Measurements from ENCODE around the gene C1orf167.

Gene C1orf167, protein sequence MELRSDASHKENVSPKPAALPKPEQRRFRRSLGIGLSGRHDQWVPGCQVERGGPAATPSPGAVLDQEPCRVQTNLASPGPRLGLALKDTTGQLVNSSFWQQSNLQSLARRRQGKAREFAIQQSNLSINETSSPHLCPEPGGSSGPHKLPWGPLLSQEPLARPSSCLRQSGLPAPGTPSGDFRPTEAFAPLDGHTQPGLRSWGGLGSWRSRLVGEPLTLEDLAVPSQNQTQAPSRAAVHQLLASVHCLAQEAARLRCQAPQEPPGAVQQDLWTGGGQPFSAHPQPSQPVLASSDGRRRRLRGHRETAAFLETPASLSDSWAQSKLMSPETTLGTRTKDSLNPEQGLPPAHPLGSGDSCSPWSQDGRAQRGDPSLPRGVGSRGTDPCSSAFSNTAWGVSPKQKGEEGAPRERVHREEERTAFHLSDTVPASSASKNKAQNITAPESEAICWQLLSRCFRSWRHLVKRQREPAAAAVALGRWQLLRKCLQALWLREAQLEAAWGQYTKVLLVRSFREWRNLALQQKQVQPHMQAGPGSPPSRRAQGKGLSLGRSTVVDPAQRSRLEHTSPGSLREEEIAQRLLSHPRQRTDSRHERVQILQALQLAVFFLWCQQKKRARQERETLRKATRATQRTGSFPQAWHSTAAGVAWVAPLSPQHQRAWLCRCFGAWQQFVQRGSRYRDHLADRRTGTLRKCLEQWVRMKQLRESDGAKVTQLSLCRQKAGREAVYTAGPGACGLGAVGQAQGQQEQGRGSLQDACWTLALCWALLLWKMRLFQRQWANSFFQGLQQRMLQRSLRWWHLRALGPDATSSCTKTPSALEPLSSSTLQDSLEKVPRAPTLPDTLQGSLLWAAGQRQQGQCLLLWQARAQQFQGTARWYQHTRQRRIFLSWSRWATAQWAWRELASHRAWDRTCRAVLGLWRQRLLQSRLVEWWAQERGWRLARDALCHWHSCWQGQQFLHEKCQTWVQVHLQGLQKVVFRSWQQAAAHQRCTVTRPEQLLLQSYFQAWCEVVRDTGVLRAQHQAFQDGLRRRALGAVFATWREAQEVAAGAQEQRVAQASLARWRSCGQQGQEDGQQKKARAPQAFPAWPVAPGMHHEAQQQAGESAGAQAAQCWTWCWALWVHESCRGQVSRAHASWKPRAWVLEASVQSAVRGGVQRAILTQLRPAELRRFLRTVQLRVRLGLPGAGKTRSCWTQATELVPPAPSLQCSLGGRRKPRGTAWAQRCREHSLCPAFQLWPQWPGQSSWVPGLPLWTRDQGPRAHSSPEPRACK (N-terminal part only)

DNA sequence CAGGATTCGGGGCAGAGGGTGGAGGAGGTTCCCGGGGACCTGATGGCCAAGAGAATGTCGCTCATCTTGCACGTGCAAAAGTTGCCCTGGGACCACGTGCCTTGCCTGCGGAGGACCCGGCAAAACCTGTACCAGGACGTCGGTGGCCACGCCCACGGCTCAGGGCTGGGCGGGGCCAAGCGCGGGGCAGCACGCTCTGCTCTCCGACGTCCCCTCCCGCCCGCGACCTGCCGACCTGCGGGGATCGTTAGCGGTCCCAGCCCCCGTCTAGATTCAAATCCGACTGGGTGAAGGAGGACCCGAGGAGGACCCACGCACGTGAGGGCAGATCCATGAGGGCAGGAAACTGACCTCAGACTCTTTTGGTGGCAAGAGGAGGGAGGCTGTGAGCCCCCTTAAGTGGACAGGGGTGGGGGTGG lies at the start of gene C1orf167:
TSS of gene C1orf167 (plus strand) at position 206 of the 419 bp plus-strand sequence. CDS start 2,208 bp downstream, outside the sequence.
- no peak for DNase-seq

DNA sequence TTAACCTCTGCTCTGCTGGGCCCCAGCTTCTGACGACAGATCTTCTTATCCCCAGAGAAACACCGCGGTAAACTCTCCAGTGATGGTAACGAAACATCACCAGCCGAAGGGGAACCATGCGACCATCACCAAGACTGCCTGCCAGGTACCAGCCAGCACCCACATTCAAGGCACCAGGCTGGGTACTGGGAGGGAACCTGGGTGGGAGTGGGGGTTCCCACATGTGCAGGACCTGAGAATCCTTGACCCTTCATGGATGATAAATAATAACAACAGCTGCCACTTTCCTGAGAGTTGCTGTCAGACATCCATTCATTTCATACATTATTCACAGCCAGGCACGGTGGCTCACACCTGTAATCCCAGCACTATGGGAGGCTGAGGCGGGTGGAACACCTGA lies 49.7 kb upstream of the C1orf167 start:
- DNase-seq: no peak

DNA sequence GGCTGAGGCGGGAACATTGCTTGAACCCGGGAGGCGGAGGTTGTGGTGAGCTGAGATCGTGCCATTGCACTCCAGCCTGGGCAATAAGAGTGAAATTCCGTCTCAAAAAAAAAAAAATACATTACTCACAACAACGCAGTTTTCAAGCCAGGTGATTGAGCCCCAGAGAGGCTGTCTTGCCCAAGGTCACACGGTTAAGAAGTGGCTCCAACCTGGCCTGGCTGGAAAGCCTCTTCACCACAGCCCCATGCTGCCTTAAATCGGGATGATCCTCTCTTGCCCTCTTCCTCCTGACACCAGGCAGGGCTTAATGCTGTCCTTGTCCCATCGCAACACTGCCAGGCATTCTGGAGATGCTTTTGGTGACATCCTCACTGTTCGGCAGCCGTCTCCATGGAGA lies 48.9 kb upstream of the C1orf167 start:
- no peak for DNase-seq

DNA sequence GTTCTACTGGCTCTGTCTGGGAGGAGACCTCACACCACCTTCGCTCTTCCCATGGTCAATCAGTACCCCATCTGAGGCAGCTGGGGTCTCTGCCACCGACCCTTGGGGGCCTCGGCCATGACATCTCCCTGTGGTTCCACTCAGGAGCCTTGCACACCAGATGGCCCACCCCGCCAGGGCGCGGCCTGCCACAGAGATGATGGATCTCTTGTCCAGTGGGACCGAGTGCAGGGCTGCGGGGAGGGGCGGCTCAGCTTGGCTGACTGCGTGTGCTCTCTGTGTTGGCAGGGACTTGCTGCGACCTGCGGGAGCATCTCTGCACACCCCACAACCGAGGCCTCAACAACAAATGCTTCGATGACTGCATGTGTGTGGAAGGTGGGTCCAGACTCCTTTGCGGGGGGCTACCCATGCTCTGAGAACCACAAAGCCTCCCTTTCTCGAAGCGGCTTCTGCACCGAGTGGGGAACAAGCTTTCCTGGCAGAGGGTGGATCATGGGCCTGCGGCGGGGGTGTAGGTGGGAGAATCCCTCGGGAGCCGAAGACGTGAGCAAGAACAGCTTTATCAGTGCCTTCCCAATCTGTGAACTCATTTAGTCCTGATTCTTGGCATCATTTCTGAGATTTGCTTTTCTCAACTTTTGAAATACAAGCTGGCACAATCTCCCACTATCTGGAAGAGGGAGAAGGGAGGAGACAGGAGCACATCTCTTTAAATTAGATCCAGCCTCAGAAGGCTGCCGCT lies 47.0 kb upstream of the C1orf167 start:
- no peak for DNase-seq

DNA sequence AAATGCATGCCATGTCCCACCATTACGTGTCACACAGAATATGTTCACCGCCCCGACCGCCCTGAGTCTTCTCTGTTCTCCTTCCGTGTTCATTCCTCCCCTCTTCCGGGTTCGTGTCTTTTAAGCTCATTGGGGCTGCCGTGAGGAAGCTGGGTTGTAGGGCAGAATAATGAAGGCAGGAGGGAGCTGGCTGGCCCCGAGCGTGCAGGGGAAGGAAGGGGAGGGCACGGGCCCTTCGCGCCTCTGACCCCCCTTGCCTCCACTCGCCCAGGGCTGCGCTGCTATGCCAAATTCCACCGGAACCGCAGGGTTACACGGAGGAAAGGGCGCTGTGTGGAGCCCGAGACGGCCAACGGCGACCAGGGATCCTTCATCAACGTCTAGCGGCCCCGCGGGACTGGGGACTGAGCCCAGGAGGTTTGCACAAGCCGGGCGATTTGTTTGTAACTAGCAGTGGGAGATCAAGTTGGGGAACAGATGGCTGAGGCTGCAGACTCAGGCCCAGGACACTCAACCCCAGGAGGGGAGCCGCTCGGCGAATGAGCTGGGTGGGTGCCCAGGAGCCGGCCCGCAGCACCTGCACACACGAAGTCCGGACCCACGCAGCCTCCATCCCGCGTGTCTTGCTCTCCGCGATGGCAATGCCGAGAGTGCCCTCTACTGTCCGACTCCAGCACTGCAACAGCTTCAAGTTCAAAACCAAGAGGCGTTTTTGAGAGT lies 42.5 kb upstream of the C1orf167 start:
- peak; percentile 89 for DNase-seq

DNA sequence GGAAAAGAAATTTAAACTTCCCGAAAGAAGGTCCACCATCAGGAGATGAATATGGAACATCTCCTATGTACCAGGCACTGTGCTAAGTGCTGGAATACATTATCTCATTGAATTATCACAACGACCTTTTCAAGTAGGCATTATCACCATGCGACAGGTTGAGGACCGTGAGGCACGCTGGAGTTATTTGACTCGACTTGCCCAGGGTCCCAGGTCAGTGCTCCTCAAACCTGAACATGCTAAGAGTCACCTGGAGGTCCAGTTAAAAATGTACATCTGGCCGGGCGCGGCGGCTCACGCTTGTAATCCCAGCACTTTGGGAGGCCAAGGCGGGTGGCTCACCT lies 42.0 kb upstream of the C1orf167 start:
- no peak for DNase-seq

DNA sequence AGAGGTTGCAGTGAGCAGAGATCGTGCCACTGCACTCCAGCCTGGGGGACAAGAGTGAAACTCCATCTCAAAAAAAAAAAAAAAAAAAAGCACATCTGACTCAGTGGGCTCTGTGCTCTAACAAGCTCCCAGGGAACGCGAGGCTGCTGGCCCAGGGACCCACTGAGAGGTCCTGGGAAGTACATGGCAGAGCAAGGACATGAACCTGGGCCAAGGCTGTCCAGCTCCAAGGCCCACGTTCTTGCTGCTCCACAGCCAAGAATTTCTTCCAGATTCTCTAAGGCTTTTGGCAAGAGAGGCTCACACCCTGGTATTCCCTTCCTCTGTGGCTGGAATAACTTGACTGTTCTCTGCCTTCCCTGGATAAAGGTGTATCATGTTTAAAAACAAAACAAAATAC lies 41.5 kb upstream of the C1orf167 start:
- DNase-seq: no peak

DNA sequence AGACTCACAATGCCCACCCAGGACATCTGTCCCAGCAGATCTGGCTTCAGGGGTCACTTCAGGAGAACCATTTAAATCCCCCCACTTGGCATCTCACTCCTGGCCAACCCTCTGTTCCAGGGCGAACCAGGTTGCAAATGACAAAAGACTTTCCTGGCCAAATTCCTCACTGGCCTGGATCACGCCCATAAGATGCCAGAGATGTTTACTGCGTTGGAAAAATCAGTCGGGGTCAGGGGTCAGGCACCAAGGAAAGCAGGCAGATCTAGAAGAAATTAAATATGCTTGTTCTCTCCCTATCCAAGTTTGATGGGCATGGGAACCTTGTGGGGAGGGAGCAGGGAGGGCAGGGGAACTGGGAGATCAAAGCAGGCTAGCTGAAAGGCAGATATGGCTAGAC lies 40.7 kb upstream of the C1orf167 start:
- DNase-seq: no peak

DNA sequence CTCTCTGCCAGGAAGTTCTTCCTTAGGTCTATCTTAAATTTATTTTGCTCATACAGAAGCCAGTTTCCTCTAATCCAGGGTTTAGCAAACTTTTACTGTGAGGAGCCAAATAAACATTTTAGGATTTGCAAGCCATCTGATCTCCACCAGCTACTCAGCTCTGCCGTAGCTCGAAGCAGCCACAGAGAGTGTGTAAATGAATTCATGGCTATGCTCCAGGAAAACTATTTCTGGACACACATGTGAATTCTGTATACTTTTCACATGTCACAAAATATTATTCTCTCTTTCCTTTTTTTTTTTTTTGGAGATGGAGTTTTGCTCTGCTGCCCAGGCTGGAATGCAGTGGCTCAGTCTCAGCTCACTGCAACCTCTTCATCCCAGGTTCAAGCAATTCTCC lies 39.5 kb upstream of the C1orf167 start:
- no peak for DNase-seq

DNA sequence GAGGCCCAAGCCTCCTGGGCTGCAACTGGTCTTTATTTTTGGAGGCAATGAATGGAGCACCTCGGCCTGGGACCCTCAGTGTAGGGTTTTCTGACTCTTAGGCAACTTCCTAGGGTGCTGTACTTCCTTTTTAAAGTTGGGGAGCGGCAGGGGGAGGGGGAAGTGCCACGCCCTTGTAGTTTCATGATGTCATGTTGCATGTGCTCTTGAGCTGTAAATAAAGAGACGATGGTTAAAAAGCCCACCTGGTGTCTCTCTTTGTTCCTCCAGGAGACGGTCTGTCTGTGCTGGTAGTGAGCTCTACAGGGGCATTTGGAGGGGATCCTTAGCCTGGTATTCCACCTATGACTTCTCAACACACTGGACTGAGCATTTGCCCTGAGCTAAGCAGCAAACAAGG lies 36.4 kb upstream of the C1orf167 start:
- DNase-seq: no peak

DNA sequence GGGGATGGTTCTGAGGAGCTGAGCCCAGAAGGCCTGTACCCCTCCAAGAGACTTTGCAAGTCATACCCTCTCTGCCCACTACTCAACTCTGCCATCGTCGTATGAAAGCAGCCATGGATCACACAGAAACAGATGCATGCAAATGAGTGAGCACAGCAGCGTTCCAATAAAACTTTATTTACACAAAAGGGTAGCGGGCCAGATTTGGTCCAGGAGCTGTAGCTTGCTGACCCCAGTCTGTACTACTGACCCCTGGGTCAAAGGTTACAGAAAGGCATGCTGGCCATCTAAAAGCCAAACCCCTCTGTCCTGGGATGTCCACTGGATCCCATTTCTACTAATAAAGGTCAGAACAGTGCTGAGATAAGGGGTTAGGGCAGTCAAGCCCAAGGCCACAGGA lies 34.9 kb upstream of the C1orf167 start:
- DNase-seq: no peak

DNA sequence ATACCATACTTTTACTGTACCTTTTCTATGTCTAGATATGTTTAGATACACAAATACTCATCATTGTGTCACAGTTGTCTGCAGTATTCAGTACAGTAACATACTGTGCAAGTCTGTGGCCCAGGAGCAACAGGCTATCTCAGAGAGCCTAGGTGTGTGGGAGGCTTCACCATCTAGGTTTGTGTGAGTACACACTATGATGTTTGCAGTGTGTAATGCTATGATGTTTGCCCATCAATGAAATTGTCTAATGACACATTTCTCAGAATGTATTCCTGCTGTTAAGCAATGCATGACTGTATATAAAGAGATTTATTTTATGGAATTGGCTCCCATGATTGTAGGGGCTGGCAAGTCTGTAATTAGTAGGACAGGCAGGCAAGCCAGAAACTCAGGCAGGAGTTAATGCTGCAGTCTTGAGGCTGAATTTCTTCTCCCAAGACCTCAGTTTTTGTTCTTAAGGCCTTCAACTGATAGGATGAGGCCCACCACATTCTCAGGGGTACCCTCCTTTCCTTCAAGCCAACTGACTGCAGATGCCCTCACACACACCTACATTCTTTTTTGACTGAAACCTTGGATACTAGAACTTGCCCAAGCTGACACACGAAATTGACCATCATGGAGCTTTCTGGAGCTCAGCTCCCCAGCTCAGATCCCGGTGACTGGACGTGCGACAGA lies 33.7 kb upstream of the C1orf167 start:
- no peak for DNase-seq

DNA sequence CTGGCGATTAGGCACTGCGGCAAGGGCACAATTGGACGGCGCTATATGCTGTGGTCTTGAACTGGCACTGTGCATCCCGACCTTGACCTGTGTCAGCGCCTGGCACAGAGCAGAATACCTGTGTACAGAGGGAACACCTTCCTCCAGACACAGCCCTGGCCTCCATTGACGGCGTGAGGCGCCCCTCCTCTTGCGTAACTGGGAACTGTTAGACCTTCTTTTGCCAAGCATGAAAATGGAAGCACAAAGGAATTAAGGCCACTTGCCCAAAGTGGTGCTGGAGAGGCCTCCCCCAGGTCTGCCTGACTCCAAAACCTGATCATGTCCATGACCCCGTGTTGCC lies 32.9 kb upstream of the C1orf167 start:
- no peak for DNase-seq

DNA sequence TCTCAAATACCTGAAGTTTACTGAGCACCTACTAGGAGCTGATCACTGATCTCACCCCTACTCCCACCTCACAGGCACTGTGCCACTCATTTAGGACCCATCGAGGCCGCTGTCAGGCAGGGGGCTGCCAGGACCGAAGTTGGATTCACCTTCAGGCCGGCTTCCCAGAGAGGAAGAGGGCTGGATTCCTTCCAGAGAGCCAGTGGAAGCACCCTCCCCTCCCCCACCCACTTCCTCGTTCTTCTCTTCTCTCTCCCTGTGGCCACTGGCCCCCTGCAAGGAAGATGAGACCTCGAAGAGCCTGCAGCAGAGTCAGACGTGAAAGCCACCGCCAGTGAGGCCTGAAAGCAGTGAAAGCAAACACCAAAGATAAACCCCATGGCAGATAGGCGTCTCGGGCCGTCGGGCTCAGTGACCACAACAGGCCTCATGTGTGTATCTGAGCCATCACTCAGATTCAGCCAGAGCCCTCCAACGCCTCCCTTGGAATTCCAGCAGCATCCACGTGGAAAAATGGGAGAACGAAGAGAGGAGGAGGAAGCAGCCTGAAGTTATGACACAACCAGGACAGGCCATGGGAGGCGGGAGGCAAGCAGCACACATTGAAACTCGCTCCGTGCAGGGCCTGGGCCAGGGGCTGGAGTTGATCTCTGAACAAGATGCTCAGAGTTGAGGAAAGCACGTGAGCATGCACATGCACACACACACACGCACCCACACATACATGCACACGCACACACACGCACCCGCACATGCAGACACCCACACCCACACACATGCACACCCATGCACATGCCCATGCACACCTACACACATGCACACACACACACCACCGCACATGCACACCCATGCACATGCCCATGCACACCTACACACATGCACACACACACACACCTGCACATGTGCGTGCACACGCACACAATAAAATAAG lies 32.2 kb upstream of the C1orf167 start:
- peak; percentile 39 for DNase-seq

DNA sequence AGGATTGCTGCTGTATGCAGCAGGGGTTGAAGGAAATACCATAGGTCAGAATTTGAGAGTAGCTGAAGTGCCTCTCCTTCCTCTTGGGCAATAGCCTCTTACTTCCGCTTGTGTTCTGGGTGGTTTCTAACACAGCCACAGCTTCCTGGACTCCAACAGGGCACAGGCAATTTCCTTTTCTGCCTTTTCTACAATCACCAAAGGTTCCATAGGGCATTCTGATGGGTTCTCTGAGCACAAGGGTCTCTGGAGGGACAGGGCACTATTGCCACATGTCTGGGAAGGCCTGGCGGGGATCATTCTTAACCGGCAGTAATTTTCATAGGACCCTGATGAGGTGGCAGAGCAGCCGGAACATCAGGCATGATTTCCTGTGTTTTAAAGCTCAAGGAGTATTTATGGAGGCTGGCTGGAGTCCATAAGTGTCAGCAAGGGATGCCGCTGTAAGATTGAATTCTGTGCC lies 31.5 kb upstream of the C1orf167 start:
- DNase-seq: peak; percentile 97

DNA sequence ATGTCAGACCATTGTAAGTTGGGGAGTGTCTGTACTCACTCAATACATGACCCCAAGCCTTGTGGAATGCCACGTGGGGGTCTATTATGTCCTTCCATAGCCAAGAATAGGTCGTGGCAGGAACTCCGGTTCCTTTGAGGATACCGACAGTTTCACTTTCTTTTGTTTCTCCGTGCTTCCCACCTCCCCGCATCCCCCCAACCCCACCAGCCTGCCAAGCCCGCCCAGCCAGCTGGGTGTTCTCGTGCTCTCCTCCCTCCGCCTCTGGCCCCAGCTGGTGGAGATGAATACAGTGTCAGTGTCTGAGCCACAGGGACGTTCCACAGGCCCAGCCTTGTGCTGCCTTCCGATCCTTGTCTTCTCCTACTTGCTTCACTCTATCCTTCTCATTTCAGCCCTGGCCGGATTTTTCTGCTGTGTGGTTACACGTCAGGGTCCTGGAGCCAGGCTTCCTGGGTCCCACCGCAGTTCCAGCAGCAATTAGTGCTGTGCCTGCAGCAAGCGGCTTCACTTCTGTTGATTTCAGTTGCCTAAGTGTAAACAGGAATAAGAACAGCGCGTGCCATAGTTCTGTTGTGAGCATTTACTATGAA lies 30.2 kb upstream of the C1orf167 start:
- DNase-seq: no peak

DNA sequence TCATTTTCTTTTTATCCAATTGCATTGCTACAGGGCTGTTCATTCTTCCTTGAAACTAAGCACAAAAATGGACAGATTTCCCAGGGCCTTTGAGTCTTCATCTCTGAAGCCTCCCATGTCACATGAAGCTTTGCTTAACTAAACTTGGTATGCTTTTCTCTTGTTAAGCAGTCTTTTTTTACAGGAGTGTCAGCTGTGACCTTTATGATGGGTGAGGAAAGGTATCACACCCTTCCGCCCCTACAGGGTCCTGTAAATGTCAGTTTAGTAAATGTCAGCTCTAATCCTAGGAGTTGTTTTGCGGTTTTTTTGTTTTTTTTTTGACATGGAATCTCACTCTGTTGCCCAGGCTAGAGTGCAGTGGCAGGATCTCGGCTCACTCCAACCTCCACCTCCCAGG lies 28.7 kb upstream of the C1orf167 start:
- DNase-seq: no peak

DNA sequence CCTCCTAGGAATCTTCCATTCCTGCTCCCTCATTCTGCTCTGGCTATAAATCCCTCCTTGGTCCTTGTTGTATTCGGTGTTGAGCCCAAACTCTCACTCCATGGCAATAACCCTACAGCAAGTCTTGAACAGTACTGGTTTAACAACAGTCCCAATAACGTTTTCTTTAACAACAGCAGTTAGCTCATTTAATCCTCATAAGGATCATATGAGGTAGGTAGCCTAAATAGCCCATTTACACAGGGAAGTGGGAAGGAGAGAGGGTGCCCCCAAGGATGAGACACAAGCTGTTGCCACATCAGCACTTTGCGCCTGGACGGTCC lies 26.5 kb upstream of the C1orf167 start:
- DNase-seq: no peak

DNA sequence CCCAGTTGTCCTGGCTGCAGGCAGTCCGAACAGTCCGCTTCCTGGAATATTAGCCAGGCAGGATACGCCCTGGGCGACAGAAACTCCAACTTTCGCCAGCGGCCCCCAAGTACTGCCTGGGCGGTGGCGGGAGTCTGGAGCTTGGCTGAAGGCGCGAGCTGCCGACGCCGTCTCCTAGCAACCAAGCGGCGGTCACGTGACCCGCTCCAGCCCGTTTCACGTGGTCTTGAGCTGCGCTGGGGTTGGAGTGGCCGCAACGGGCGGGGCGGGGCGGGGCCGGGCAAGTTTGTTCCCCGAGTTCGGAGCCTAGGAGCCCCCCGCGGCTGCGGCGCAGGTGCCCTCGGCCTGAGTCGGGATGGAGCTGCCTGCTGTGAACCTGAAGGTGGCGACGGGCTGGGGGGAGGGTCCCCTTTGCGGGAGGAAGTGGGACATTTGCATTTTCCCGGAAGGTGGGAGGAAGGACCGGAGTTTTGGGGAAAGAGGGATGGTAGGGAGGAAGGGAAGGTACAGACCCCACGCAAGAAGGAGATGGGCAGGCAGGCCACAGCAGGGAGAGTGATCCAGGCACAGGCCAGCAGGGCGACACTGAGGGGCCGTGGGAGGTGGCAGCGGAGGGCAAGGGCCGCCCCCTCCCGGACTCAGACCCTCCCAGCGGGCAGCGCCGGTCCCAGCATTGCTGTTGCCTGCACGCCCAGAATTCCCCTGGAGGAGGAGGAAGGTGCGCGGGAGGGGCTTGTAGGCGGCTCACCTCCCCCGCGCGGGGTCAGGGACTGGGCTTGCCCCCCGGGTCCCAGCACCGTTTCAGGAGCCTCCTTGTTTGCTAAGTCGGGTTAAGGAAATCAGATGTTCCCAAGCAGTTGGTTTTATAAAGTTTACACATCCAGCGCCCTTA lies 25.9 kb upstream of the C1orf167 start, which contains the start of gene AGTRAP:
TSS of gene AGTRAP (plus strand) at position 283 of the 892 bp plus-strand sequence. CDS start at position 356, 73 bp downstream.
- peak; percentile 70 for DNase-seq

All from GF-D8 (cell line).